HG03060 (cell line): ENCODE results near the gene NFATC4.

Source experiments
- ATAC-seq: cut with Tn5 transposase; IDR thresholded peaks from one replicate; pipeline ENCODE4 v1.9.1; 2021; ENCODE audit warnings: low read depth, moderate number of reproducible peaks; ENCODE audit not compliant: unreplicated experiment

NFATC4 gene

DNA sequence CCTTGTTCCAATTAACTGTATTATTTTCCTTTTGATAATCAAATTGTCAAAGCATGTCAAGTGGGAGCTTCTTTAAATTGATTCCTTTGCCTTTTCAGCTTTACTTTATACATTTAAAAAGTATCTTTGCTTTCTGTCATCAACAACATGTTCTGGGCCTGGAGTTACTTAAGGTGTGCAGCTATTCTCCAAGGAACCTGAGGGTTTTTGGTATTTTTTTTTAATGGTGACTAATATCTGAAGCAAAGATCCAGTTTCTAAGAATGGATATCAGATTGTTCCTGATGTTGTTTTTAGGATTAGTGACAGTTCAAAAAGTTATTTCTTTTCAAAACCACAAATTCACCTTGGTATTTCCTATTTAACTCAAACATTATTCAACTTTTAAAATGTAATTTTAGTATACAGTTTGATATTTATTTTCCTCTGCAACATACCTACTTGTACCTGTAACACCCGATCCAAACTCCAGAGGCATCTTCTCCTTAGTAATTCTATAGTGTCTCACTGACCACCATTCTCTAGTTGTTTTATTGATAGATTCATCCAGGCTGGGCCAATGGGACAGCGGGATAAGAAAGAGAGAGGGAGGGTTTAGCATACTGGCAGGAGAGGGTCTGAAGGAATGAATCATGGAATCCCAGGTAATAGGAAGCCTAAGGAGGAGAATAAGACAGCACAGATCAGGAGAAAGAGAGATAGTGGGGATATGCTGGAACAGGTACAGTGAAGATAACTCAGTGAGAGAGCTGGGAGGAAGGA is 58.3 kb downstream of the NFATC4 start:
- no peak for ATAC-seq

GRCh38 chr14:24426912-24427536 is 59.0 kb downstream of the NFATC4 start:
- ATAC-seq: no peak

DNA sequence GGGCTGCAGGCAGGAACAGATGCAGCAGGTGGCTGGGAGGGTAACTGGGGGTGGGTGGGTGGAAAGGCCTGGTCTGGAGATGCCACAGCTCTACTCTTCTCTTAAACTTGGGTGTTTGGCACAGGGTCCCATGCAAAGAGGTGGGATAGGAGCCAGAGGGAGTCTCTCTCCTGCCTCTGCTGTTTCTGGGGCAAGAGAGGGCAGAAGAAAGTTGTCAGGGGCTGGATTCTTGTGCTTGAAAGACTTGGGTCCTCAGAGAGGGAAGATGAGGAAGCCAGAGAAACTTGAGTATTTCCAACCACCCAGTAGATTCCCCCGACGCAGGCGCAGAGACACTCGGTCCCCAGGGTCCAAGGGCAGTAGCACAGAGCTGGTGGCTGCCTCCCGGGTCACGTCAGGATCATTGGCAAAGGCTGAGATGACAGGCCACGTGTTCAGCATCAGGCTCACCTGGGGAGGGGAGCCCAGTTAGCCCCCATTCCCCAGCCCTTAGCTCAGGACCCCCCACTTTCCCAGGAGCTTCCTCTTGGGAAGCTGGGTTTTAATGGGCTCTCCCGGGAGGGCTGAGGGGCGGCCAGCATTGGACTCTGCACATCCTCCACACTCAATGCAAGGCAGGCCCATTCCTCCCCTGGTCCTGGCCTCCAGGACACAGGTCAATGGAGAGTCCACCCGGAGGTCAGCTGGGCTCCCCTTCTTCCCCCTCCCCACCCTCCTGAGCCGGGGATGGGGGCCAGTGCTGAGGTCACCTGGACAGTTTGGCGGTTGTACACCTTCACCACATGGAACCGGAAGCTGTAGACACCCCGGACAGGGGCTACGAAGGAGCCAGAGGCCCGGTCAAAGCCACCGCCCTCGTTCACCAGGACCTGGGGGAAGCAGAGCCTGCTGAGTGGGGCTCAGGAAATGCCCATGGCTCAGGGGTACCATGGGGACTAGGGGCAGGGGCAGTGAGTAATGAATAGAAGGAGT is 59.8 kb downstream of the NFATC4 start:
- ATAC-seq: no peak

DNA sequence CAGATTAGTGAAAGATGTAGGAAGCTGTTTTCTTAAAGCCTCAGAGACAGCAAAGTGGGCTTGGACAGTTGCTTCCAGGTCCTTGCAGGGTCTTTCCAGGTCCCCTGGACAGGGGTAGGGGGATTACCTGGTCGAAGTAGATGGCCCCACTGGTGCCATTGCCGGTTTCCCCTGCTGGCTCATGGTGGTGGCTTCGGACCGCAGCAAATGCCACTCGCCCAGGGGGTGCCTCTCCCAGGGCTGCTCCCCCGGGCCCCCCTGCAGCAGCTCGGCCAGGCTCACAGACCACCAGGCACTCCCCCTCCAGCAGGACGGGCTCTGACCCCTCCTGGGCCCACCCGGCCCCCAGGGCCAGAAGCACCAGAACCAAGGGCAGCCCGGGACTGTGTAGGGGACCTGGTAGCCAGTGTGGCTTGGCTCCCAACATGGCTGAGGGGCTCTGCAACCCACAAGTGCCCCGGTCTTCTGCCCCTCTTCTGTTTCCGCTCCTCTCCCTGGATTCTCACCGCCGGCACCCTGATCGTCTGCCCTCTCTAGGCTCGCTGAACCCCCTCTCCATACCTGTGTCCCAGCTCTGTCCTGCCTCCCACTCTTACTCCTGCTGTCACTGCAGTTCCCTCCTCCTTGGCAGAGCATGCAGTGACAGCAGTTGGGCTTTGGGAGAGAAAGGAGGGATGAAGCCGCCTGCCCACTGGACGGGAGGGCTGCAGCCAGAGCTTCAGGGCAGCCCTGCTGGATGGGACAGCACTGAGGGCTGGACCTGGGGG is 60.8 kb downstream of the NFATC4 start:
- ATAC-seq: no peak
